Omental fat pad (tissue), 4 donors: ENCODE data around the gene GUCY2D. TPM values are rescaled to one million over a fixed set of nuclear protein-coding genes. Genes with fewer than 3 reads are reported as not detected.
"Not testable (repeated sequence)": the region's sequence is repeated elsewhere in the genome, so short reads cannot be mapped to it uniquely, and the experiment has no call there.

Experiments
- ATAC-seq: fragments of 150-250 bp; one replicate; pipeline ENCODE4 v1.9.1; 2016; ENCODE audit warnings: mild to moderate bottlenecking, moderate library complexity; ENCODE audit not compliant: low FRiP score
- DNase-seq: peaks from one replicate; pipeline ENCODE4 v3.0.0-alpha.2; 2019; ENCODE audit warnings: low spot score
- total RNA-seq, 4 donors: library from RNA; depleted of rRNA; stranded (reverse); fragments of >200 nt; gene quantifications; one replicate each; pipeline ENCODE4 v1.1.0, GENCODE V29; 2016
- TF ChIP-seq, protein P1 (sequence below), 3 donors: fragments of 450-650 bp; IDR thresholded peaks; one replicate each; pipeline ENCODE4 v1.5.1; 2016 to 2017; ENCODE audit warnings: antibody characterized with exemption in 3 of 3, mild to moderate bottlenecking in 3 of 3, moderate library complexity in 2 of 3

Gene GUCY2D
- total RNA-seq: under 1 TPM in 2 of 4 donors, not detected in 2; 0.09 to 0.12 TPM

GRCh38 chr17:8001976-8002720 is at the start of gene GUCY2D:
TSS of gene GUCY2D (plus strand) at chr17:8002615. CDS start at chr17:8003048, 433 bp downstream.
- DNase-seq (no peak), ATAC-seq (no peak)
- TF ChIP-seq, protein P1, sequence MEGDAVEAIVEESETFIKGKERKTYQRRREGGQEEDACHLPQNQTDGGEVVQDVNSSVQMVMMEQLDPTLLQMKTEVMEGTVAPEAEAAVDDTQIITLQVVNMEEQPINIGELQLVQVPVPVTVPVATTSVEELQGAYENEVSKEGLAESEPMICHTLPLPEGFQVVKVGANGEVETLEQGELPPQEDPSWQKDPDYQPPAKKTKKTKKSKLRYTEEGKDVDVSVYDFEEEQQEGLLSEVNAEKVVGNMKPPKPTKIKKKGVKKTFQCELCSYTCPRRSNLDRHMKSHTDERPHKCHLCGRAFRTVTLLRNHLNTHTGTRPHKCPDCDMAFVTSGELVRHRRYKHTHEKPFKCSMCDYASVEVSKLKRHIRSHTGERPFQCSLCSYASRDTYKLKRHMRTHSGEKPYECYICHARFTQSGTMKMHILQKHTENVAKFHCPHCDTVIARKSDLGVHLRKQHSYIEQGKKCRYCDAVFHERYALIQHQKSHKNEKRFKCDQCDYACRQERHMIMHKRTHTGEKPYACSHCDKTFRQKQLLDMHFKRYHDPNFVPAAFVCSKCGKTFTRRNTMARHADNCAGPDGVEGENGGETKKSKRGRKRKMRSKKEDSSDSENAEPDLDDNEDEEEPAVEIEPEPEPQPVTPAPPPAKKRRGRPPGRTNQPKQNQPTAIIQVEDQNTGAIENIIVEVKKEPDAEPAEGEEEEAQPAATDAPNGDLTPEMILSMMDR (IDR thresholded peaks at IDR 0.05): no peak

DNA sequence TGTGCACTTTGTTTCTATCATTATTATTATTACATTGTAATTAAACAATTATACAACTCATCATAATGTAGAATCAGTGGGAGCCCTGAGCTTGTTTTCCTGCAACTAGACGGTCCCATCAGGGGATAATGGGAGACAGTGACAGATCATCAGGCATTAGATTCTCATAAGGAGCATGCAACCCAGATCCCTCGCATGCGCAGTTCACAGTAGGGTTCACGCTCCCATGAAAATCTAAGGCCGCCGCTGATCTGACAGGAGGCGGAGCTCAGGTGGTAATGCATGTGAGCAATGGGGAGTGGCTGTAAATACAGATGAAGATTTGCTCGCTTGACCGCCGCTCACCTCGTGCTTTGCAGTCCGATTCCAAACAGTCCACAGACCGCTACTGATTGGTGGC is 49.1 kb upstream of the GUCY2D start:
- not testable (repeated sequence) for DNase-seq, ATAC-seq

- TF ChIP-seq, protein P1 (IDR thresholded peaks at IDR 0.05): no peak
- DNase-seq (no peak), ATAC-seq (no peak)
Measured at GRCh38 chr17:7955414-7956227, 46.8 kb upstream of the GUCY2D start.

GRCh38 chr17:7956228-7956965 is 46.0 kb upstream of the GUCY2D start:
- no peak for ATAC-seq
- TF ChIP-seq, protein P1 (IDR thresholded peaks at IDR 0.05): no peak

DNA sequence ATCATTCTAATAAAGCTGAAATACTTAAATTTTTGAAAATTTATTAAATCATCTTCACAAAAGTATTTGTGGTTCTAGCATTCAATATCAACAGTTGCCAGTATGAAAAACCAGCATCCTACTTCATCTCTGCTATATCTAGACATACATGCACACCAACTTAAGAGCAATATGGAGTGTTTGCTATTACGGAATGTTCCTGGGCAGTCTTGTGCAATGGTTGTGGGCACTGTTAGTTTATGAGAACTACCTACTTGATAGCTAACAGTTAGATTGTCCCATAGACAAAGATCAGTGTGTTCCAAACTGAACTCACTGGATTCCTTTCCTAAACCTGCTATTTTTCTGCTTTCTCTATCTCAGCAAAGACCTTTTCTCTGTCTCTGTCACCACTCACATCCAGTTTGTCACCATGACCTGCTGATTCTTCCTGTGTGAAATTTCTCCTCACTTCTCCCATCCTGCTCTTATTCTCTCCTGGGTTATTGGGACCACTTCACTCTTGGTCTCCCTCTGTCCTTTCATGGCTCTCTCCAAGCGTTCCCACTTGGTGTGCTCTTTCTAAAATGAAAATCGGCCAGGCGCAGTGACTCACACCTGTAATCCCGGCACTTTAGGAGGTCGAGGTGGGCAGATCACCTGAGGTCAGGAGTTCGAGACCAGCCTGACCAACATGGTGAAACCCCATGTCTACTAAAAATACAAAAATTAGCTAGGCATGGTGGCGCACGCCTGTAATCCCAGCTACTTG is 42.7 kb upstream of the GUCY2D start:
- DNase-seq (no peak), ATAC-seq (no peak)
- TF ChIP-seq, protein P1 (IDR thresholded peaks at IDR 0.05): no peak

More at GRCh38 chr17:7956228-7956965, 46.0 kb upstream of the GUCY2D start:
- no peak for DNase-seq

- no peak for ATAC-seq
- TF ChIP-seq, protein P1 (IDR thresholded peaks at IDR 0.05): no peak
- DNase-seq: no peak
Measured at GRCh38 chr17:7961421-7961820, 41.0 kb upstream of the GUCY2D start.
